Limb (tissue), 2 donors: ENCODE data around the gene HSPA1L.

Experiments
- DNase-seq, 2 donors: peaks; one replicate each; pipeline ENCODE4 v3.0.0-alpha.2; 2016; ENCODE audit errors: extremely low spot score in 2 of 2

Gene HSPA1L

DNA sequence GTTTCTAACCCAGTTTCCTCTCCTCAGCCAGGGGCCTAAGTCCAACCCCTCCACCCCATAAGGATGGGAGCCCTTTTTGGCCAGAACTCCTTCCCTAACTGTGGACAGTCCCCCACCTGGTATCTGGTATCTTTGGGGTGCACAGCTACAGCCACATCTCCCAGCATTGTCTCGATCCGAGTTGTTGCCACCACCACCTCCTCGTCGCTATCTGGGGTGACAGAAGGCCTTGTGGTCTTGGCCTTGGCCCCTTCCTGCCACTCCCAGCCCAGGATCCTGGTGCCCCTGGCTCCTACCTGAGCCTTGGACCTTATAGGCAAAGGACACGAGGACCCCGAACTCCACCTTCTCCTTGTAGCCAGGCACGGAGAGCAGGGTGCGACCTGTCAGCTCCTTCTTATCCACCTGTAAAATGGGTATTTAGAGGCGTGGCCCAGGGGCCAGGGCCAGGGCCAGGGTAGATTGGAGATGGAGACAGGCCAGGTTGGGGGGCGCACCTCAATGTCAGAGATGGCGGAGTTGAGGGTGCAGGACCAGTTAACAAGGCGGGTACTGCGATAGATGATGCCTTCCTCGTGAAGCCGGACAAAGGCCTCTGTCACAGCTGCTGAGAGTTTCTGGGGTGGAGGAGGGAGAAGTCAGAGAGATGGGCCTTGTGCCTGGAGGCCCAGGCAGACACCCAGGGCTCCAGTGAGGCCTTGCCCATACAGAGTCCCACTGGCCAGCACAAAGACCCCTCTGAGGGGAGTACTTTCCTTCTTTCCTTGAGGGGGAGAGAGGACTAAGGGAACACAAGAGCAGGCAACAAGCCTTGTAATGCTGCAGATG lies 30.8 kb downstream of the HSPA1L start:
- DNase-seq, result no peak

DNA sequence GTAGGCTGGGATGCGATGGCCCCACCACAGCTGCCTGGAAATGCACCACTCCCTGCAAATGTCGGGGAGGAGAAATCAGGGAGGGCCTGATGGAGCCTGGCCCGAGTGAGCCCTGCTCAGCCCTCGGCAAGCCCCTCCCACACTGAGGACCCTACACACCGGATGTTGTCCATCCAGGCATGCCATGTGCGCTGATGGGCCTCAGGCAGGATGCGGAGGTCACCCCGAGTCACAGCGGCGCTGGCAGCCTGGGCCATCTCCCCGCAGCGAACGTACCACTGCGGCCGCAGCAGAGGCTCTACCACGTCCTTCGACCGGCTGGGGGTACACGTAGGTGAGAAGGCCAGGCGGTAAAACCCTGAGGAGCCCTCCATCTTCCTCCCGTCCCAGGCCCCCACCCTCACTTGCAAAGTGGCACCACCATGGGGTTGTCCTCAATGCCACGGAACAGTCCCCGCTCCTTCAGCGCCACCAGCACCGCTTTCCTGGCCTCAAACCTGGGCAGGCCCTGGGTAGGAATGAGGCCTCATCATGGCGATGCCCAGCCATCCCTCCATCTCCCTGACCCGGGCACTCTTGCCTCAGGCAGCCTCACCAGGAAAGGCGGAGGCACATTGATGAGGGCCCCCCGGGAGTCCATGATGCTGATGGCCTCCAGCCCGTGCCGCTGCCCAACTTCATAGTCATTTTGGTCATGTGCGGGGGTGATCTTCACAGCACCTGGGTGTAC lies 32.8 kb downstream of the HSPA1L start:
- DNase-seq, result no peak

DNA sequence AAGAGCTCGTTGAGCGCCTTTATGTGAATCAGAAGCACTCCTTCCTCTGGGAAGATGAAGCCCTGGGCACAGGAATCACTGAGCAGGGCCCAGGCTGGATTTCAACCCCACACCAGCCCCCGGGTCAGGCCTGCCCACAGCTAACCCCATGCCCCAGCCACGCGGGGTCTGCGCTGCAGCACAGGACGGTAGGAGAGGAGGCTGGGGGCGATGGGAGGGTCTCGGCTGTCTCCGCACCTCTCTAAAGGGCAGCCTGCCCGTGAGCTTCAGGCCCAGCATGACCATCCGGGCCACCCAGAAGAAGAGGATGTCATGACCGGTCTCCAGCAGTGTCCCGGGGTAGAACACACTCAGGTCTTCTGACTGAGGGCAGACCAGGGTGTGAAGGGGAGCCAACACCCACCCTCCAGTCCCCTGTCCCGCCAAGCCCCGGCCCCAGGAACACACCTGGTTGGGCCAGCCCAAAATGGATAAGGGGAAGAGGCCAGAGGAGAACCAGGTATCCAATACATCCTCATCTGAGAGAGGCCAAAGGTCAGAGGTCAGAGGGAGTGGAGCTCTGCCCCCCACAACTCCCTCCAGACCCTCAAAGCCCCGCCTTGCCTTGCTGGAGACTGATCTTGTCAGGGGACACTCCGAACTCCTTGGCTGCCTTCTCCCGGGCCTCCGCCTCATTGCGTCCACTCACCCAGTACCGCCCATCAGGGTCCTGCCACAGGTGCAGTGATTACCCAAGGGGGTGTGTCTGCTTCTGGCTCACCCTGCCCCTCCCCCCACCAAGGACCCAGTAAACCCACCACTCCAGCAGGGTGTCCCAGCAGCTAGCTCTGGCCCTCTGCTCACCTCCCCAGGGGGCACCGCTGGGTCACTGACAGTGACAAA lies 33.6 kb downstream of the HSPA1L start:
- DNase-seq, result no peak

DNA sequence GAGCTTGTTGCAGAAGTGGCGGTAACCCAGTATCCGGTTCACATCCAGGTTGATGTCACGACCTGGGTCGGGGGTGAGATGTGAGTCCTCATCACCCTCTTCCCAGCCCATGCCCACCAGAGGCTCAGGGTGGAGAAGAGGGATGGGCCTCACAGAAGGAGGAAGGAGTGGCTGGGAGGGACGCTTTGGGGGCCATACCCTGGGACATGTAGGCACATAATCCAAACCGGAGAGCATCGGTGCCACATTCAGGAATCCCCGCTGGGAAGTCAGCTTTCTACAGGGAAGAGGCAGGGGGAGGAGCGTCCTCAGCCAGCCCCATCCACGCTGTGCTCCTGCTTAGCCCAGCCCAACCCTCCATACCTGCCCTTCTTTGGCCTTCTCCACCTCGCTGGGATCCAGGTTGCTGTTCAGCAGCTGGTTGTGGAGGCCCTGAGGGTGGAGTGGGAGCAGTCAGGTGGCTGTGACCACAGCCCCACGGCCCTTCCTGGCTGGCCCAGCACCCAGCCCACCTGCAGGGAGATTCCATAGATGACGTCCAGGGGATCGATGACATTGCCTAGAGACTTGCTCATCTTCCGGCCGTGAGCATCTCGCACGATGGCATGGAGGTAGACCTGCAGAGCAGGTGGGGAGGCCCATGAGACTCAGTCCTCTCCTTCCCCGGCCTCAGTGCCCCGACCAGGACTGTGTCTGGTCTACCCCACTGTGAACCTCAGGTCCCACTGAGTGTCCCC lies 34.4 kb downstream of the HSPA1L start:
- no peak for DNase-seq

DNA sequence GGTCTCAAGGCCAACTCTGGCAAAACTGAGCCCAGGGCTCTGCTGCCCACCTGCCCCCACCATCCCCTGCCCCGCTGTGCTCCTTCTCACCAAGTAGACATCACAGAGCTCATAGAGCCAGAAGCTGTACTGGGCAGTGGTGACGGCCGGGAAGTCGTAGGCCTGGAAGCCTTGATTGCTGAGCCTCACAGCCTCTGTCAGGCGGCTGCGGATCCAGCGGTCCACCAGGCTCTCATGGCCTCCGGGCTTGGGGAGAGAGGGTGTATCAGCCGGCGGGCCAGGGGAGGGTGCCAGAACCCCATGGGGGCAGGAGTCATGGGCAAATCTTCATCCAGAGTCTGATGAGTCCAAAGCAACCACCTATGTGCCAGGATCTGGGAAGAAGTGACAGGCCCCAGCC lies 35.2 kb downstream of the HSPA1L start:
- no peak for DNase-seq

DNA sequence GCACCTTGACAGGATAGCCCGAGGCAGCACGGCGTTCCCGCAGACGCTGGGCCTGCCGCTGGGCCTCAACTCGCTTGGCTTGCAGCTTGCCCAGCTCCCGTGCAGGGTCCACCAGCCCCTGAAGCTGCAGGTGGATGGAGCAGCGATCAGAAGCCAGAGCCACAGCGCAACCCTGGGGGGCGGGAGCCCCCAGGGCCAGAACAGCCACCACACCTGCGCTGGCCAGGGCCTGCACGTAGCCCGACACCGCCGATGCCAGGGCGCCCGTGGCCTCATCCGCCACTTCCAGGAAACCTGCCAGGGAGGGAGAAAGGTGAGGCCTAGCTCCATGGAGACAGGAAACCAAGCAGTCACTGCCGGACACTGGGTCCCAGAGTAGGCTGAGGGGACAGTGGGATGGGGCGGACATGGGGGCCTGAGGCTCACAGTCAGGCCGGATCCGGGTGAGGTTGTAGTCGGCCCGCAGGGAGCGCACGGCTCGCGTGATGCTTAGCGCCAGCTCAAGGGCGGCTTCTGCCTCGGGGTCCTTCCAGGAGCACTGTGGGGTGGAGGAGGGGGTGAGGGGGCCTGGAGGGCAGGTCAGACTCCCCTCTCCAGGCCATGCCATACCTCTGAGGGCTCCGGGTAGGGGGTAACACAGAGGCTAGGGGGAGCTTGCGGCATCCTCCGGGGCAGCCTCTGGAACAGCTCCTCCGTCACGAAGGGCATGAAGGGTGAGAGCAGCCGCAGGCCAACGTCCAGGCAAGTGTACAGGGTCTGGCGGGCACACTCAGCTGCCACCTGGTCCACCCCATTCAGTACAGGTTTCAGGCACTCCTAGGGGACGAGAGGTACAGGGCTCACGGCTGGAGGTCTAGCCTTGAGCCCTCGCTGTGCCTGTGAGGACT lies 35.8 kb downstream of the HSPA1L start:
- DNase-seq, result no peak

DNA sequence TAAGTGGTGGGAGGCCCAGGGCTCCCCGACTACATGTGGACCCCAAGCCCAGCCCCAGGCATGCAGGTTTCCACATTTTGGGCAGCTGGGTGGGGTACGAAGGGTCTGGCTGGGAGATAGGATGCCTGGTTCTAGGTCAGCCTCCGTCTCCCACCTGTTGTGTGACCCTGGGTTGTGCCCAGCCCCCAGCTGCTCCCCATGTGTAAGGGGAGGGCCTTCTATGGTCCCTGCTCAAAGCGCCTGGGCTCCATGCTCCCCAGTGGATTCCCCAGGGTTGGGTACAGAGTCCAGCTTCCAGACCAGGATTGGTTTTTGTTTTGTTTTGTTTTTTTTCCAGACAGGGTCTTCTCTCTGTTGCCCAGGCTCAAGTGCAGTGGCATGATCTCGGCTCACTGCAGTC lies 36.9 kb downstream of the HSPA1L start:
- no peak for DNase-seq

DNA sequence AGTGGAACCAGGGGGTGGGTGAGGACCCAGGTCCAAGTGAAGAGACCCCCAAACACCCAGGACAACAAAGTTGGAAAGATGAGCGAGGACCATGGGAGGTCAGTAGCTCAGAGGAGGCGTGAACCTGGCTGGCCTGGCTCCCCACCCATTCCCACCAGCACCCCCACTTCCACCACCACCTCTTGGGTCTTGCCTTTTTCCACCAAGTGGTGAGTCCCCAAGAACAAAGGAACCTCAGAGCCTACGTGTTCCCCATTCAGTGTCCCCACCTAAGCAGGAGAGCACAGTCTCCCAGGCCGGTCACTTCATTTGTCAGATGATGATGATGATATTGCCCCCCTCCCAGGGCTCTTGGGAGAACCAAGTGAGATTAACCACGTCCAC lies 37.4 kb downstream of the HSPA1L start:
- DNase-seq, result no peak

DNA sequence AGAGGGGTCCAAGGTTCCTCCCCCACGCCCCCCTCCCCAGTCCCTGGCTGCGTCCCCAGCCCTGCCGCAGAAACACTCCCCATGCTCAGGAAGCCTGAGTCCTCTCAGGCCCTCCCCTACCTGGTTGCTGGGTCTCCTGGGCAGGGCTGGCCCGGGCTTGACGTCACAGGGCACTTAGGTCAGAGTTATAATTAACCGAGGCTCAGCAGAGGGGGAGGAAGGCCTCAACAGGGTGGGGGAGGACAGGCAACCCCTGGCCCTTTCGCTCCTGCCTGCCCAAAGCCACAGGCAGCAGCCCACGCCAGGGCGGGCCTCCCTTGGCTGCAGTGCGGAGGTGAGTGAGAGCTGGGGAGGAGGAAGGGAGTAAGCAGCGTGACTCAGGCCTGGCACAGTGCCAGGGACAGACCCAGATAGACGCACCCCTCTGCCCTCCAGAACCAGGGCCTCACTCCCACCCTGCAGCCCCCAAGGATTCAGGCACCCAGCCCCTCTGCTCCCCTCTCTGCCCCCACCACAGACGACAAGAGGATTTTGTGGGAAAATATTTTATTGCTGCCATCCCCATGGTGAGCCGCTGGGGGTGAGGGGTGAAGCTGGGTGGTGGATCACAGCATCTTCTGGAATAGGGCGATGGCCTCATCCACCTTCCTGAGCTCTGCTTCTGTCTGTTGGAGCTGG lies 38.0 kb downstream of the HSPA1L start, which contains the start of gene VWA7:
Gene VWA7, minus strand, starts transcription at position 340 of the 678 bp plus-strand sequence. CDS start 549 bp downstream, outside the sequence.
- DNase-seq, result peak; percentile 7 to 56

DNA sequence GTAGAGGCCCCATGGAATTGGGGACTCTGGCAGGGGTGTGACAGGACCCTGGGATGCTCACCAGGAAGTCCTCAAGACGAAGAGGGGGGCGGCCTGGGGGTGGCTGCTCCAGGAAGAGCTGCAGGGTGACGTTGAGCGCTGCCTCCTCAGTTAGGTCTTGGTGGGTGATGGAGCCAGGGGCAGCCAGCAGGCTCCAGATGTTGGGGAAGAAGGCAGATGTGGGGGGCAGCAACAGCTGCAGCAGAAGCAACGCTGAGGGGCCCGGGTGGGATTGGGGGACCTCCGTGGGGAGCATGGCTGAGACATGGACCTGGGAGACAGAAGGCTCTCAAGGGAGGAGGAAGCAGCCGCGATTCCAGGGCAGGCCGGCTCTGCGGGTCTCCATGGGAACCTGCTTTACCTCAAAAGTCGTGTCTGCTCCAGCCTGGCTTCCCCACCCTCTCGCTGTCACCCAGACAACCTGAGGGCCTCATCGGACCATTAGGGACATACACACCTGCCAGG lies 38.5 kb downstream of the HSPA1L start:
- DNase-seq, result no peak

DNA sequence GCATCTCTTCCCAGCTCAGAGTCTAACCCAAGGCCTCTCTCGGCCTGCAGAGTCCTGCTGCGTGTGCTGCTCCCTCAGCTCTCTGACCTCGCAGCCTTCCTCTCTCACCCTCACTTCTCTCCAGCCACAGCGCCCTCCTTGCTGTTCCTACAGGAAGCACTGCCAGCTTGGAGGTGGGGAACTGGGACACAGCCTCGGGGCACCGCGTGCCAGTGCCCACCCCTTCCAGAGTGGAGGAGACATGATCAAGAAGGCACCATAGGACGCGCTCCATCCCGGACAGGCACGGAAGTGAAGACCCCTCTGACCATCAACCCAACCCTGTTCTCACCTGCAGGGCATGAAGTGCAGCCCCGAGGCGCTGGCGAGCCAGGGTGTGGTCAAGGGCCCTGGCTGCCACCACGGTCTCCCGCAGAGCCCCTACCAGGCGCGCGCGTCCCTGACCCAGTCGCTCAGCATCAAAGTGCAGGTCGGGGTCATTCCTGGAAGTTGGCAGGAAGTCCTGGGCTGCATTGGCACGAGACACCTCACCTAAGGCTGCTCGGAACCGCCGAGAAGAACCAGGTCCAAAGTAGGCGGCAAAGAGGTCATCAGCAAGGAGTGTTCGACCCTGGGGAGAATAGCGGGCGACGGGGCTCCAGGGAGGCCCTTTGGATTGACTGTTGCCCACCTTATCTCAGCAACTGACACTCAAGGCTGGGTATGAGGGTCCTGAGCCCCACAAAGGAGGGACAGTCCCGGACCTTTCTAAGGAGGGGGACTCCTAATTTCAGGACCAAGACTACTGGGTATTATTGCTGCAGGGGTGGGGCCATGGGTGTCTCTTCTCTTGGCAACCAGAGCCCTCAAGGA lies 39.2 kb downstream of the HSPA1L start:
- no peak for DNase-seq

DNA sequence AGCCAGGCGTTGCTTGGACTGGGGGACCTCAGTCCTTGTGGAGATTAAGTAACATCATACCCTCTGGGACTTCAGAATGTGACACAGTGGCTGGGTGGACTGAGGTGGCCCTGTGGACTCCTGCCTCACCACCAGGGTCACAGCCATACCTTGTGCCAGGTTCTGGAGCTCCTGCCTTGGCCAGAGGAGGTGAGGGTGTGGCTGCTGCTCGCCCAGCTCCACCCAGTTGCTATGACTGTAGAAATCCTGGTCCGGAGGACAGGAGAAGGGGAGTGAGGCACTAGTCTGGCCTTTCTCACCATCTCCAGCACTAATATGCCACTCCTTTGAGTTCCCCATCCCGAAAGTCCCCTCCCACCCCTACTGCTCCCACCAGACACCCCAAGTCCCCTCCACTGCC lies 39.9 kb downstream of the HSPA1L start:
- no peak for DNase-seq

DNA sequence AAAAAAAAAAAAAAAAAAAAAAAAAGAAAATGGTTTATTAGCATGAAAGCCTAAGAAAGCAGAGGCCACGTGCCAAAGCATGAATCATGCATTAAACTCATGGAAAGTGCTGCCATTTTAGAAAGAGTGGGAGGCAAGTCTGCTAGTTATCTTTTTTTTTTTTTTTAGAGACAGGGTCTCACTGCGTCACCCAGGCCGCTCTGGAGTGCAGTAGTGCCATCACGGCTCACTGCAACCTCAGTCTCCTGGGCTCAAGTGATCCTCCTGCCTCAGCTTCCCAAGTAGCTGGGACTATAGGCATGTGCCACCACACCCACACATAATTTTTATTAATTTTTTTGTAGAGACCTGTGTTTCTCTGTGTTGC lies 43.1 kb downstream of the HSPA1L start:
- no peak for DNase-seq

DNA sequence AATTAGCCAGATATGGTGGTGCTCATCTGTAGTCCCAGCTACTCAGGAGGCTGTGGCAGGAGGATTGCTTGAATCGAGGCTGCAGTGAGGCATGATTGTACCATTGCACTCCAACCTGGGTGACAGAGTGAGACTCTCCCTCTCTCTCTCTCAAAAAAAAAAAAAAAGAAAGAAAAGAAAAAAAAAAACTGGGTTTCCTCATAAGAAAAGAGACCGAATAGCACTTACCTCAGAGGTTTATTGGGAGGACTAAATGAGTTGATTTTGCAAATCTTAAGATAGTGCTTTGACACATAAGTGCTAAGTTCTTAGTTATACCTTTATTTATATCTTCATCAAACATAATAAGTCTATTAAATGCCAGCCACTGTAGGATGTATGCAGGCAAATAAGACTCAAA lies 44.2 kb downstream of the HSPA1L start:
- DNase-seq, result no peak

DNA sequence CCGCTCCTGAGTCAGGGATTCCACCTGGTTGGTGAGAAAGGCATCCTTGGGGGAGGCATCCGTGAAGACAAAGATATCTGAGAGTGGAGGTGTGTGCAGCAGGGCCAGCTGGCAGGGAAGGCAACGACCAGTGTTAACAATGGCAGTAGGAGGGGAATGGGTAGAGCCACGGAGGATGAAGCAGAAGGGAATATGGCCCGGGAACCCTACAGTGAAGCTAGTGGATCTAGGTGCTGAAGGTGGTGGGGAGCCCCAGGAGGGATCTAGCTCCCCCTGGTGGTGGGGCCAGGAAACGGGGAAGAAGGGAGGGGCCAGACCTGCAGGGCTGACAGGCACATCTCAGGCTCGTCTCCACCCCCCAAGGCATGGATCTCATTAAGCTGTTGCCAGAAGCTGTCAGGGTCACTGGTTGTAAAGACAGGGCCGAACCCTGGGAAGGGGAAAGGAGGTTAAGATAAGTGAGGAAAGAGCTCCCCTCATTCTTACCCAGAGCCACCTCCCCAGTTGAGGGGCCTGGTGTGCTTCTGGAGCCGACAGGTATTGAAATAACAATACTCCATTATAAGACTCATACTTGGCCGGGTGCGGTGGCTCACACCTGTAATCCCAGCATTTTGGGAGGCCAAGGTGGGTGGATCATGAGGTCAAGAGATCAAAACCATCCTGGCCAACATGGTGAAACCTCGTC lies 45.3 kb downstream of the HSPA1L start:
- DNase-seq, result no peak

DNA sequence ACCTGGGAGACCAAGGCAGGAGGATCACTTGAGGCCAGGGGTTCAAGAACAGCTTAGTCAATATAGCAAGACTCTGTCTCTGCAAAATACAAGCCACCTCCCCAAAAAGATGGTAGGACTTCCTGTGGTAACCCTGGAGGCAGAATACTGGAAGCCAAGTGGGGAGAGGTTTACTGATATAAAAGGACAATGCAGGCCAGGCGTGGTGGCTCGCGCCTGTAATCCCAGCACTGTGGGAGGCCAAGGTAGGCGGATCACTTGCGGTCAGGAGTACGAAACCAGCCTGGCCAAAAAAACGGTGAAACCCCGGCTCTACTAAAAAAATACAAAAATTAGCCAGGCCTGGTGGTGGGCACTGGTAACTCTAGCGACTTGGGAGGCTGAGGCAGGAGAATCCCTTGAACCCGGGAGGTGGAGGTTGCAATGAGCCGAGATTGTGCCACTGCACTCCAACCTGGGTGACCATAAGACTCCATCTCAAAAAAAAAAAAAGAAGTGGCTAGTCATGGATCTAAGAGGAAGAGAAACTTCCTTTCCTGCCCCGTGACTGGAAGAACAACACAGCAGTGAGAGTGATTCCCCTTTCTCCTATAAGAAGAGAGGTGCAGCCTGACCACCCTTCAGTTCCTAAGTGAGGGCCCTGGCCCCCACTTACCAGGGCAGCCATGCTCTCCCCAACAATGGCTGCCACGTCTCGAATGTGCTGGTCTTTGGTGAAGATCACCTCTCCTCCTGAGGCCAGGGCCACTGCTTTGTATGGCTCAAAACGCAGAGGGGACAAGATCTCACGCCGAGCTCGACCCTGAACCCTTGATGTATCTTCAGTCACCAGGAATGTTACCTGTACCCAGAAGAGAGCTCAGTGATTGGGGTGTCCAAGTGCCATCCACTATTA lies 46.5 kb downstream of the HSPA1L start:
- no peak for DNase-seq

DNA sequence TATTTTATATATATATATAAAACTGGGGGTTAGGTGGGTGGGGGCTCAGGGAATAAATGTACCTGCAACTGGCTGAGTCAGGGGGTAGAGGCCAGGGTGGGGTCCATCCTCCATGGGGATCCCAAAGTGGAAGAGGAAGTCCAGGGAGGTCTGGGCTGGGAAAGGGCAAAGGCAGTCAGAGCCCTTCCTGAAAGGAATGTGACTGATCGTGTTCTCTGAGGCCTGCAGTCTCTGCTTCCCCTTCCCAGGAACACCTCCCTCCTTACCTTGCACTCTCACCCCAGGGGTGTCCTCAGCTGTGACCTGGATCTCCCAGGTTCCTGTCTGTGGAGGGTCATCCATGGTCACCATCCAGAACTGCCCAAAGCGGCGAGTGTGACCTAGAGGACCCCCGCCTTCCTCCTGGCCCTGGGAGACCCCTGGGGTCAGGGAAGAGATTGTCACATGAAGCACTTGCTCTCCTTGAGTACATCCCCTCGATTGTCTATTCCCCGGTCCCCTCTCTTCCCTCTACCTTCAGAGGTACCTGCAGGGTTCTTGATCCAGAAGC lies 47.9 kb downstream of the HSPA1L start:
- no peak for DNase-seq
